ENCODE measurements around the gene MAP1A.

DNA sequence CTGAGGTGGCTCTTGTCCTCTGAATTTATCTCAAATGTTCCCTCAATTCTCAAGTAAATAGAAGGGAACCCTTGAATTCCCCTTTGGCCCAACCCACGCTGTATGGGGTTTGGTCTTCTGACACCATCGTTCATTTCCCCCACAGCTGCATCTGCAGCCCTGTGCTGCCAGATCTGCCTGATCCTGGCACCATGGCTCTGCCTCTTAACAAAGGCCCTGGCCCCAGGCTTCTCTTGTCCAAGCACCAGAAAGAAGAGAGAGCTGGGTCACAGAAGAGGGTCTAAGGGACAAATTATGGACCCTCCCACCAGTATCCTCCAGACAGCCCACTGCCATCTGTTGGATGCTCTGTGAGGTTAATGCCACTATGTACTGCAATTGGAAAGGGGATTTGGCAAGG, 1.8 kb downstream of the MAP1A start:
- TF ChIP-seq POLR2A (IDR thresholded peaks at IDR 0.05; ENCODE audit: low read depth, low read length) (no peak), POLR2AphosphoS5 (IDR thresholded peaks at IDR 0.05; ENCODE audit: low read depth, low read length) (no peak), TAF1 (IDR thresholded peaks at IDR 0.05; ENCODE audit: borderline replicate concordance, low read depth, low read length) (no peak)

Measured in GM12892 (cell line).